Islet precursor cell (in vitro differentiated cells): ENCODE results near the gene PHACTR1.

Source experiments
- DNase-seq: peaks from one replicate; pipeline ENCODE4 v3.0.0-alpha.2; 2018

The PHACTR1 gene

GRCh38 chr6:13001927-13002326 is 285.4 kb downstream of the PHACTR1 start:
- no peak for DNase-seq

GRCh38 chr6:13004601-13005000 is 288.0 kb downstream of the PHACTR1 start:
- no peak for DNase-seq

GRCh38 chr6:13005994-13006393 is 289.4 kb downstream of the PHACTR1 start:
- DNase-seq, result no peak

GRCh38 chr6:13006578-13007300 is 290.2 kb downstream of the PHACTR1 start:
- DNase-seq, result no peak

- no peak for DNase-seq
These were observed 291.2 kb downstream of the PHACTR1 start for GRCh38 chr6:13007744-13008143.

GRCh38 chr6:13009031-13009430 is 292.5 kb downstream of the PHACTR1 start:
- DNase-seq, result no peak

- DNase-seq, result no peak
These were observed 292.9 kb downstream of the PHACTR1 start for GRCh38 chr6:13009461-13009860.

GRCh38 chr6:13011612-13012146 is 295.1 kb downstream of the PHACTR1 start:
- DNase-seq, result no peak

- DNase-seq, result no peak
These were observed 295.7 kb downstream of the PHACTR1 start for GRCh38 chr6:13012296-13012695.

- peak; percentile 67 for DNase-seq
These were observed 296.6 kb downstream of the PHACTR1 start for GRCh38 chr6:13012977-13013680.

GRCh38 chr6:13013681-13014503 is 297.3 kb downstream of the PHACTR1 start:
- no peak for DNase-seq

- peak; percentile 71 for DNase-seq
These were observed 298.2 kb downstream of the PHACTR1 start for GRCh38 chr6:13014504-13015378.

GRCh38 chr6:13015379-13015681 is 298.8 kb downstream of the PHACTR1 start:
- DNase-seq, result no peak

GRCh38 chr6:13024616-13025015 is 308.0 kb downstream of the PHACTR1 start:
- no peak for DNase-seq

GRCh38 chr6:13025893-13026499 is 309.4 kb downstream of the PHACTR1 start:
- no peak for DNase-seq

- no peak for DNase-seq
These were observed 310.0 kb downstream of the PHACTR1 start for GRCh38 chr6:13026557-13026956.

- no peak for DNase-seq
These were observed 310.6 kb downstream of the PHACTR1 start for GRCh38 chr6:13027207-13027606.

- DNase-seq, result no peak
These were observed 313.8 kb downstream of the PHACTR1 start for GRCh38 chr6:13030396-13030795.

- DNase-seq, result no peak
These were observed 316.0 kb downstream of the PHACTR1 start for GRCh38 chr6:13032566-13032965.

GRCh38 chr6:13033145-13033544 is 316.6 kb downstream of the PHACTR1 start:
- DNase-seq, result no peak

- DNase-seq, result no peak
These were observed 317.7 kb downstream of the PHACTR1 start for GRCh38 chr6:13034316-13034715.

GRCh38 chr6:13035606-13036005 is 319.0 kb downstream of the PHACTR1 start:
- DNase-seq, result no peak
